T-helper 1 cell treated with Interleukin-12 subunit alpha and Interleukin-12 subunit beta and Interleukin-4 antibody, amounts not matched to agents 30 μg/mL and 1 μg/mL, for 36 hours (primary cell): Measurements from ENCODE around the gene SMIM5.

Experiments
- H3K27ac Mint-ChIP-seq: one replicate; pipeline ENCODE4 v1.8.0; 2021; ENCODE audit warnings: mild to moderate bottlenecking, mixed read lengths
- H3K27me3 Mint-ChIP-seq: one replicate; pipeline ENCODE4 v1.8.0; 2021; ENCODE audit warnings: low read depth, mixed read lengths
- H3K36me3 Mint-ChIP-seq: one replicate; pipeline ENCODE4 v1.8.0; 2021; ENCODE audit warnings: low read depth, mixed read lengths
- H3K4me1 Mint-ChIP-seq: one replicate; pipeline ENCODE4 v1.8.0; 2021; ENCODE audit warnings: low read depth, mixed read lengths
- H3K4me3 Mint-ChIP-seq: one replicate; pipeline ENCODE4 v1.8.0; 2021; ENCODE audit warnings: mild to moderate bottlenecking, moderate library complexity, mixed read lengths
- H3K9me3 Mint-ChIP-seq: one replicate; pipeline ENCODE4 v1.8.0; 2021; ENCODE audit warnings: mixed read lengths

SMIM5 gene

DNA sequence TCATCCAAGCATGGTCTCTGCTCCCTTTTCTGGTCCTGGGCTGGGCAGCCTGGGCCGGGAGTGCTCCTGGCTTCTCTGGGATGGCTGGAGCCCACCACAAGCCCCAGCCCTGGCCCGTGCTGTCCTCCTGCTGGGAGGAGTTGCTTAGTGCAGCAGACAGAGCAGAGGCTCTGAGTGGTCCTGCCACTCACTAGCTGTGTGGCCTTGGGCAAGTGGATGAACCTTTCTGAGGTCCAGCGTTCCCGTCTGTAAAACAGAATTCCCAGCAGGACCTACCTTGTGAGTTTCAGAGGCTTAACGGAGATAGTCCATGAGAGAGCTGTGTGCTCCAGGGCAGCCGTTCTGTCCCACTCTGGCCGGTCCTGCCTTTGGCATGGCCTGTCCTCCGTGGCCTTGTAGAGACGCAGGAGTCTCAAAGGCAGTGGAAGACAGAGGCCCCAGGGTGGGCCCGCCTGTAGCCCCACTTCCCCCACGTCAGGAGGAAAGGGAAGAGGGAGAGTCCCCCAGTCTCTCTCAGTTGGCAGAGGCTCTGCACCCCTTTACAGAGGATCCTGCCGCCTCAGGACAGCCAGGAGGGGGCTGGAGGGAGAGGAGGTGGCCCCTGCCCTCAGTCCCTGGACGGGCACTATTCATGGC is 37.8 kb upstream of the SMIM5 start:
- H3K9me3 Mint-ChIP-seq, result no peaks in the 10 kb centered on the region
- no peaks in the 10 kb centered on the region for H3K36me3 Mint-ChIP-seq
- no peak overlapping the region for H3K27ac Mint-ChIP-seq
- peaks cover 3% of the 10 kb centered on the region for H3K4me1 Mint-ChIP-seq
- H3K4me3 Mint-ChIP-seq, result no peak overlapping the region
- no peaks in the 10 kb centered on the region for H3K27me3 Mint-ChIP-seq

DNA sequence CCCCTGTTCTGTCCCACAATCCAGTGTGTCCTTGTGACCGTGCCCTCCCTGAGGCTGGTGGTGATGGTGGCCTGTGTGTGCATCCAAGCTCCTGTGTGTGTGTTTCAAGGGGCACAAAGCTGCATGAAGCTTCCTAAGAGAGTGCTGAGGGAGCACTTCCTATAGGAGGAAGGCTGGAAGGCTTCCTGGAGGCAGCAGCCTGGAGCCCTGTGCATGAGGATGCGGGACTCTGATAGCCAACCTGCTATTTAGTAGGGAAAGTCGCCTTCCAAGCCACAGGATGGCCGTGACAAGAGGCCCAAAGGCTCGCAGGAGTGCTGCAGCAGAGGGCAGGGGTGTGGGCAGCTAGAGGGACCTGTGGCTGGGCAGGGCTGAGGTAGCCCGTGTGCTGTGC is 37.3 kb upstream of the SMIM5 start:
- Mint-ChIP-seq H3K4me1 (peaks cover 2% of the 10 kb centered on the region), H3K9me3 (no peaks in the 10 kb centered on the region), H3K27me3 (no peaks in the 10 kb centered on the region), H3K36me3 (no peaks in the 10 kb centered on the region), H3K4me3 (no peak overlapping the region), H3K27ac (no peak overlapping the region)

DNA sequence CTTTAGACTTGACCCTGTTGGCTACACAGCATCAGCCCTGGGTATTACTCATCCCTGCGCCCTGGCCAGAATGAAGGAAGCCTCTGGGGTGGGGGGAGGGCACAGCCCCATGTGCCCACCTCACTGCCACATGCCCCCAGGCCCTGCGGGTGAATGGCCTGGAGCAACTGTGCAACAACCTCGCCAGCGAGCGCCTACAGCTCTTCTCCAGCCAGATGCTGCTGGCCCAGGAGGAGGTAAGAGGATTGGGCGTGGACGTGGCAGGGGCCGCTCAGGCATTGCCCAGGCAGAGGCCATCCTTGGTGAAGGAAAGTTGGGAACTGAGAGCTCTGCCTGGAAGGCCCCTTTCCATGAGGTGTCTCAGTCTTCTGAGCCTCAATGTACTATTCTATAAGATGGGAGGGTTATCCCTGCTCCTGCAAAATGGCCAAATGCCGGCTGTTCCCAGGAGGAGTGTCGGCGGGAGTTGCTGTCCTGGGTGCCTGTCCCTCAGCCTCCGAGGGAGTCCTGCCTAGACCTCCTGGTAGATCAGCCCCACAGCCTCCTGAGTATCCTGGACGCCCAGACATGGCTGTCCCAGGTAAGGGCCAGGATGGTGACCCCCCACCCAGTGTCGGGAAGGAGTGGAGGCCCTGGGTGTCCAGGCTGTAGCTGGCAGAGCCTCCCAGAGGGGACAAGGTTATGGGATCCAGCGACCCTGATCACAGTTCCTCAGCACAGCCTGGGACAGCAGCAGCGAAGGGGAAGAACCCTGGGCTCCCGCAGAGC is 36.7 kb upstream of the SMIM5 start:
- no peak overlapping the region for H3K27ac Mint-ChIP-seq
- no peaks in the 10 kb centered on the region for H3K27me3 Mint-ChIP-seq
- H3K9me3 Mint-ChIP-seq, result no peaks in the 10 kb centered on the region
- no peaks in the 10 kb centered on the region for H3K36me3 Mint-ChIP-seq
- peaks cover 3% of the 10 kb centered on the region for H3K4me1 Mint-ChIP-seq
- H3K4me3 Mint-ChIP-seq, result no peak overlapping the region

DNA sequence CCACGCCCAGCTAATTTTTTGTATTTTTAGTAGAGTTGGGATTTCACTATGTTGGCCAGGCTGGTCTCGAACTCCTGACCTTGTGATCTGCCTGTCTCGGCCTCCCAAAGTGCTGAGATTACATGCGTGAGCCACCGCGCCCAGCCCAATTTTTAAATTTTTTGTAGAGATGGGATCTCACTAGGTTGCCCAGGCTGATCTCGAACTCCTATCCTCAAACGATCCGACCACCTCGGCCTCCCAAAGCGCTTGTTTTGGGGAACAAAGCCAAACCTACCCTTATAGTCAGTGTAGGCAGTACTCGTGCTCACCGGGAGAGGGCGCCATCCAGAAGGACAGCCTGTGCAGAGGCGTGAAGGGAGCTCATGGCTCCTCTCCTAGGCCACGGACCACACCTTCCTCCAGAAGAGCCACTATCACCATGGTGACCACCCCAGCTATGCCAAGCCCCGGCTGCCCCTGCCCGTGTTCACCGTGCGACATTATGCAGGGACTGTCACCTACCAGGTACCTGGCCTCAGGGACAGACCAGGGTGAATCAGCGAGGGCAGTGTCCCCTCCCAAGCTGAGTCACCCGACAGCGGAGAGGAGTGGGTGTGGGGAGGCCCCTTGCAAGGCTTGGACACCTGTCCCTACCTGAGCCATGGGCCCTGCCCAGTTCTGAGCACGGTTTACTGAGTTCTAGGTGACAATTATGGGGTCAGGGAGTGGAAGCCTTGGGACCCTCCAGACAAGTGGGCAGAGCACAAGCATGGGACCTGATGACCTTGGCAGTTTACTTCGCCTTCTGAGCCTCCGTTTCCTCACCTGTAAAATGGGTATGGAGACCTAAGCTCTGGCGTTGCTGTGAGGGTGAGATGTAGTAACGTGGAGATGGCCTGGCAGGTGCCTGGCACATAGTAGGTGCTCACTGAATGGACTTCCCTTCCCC is 31.9 kb upstream of the SMIM5 start:
- no peak overlapping the region for H3K4me3 Mint-ChIP-seq
- no peaks in the 10 kb centered on the region for H3K36me3 Mint-ChIP-seq
- peaks cover 4% of the 10 kb centered on the region for H3K4me1 Mint-ChIP-seq
- H3K9me3 Mint-ChIP-seq, result no peaks in the 10 kb centered on the region
- H3K27ac Mint-ChIP-seq, result no peak overlapping the region
- H3K27me3 Mint-ChIP-seq, result no peaks in the 10 kb centered on the region

DNA sequence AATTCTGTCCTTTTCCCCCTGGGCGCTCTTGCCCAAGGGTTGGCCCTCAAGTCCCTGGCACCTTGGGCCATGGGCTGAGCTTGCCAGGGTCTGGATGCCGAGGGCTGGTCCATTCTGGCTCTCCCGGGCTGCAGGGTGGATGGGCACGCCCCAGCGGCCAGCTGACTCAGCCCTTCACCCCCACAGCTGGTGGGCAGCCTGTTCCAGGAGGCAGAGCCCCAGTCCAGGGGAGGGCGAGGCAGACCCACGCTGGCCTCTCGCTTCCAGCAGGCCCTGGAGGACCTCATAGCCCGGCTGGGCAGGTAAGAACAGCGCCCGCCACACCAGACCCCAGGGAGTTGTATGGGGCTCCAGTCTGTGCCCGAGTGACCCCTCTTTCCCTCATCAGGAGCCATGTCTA is 30.6 kb upstream of the SMIM5 start:
- H3K27me3 Mint-ChIP-seq, result no peaks in the 10 kb centered on the region
- no peaks in the 10 kb centered on the region for H3K9me3 Mint-ChIP-seq
- H3K4me3 Mint-ChIP-seq, result no peak overlapping the region
- no peak overlapping the region for H3K27ac Mint-ChIP-seq
- peaks cover 4% of the 10 kb centered on the region for H3K4me1 Mint-ChIP-seq
- no peaks in the 10 kb centered on the region for H3K36me3 Mint-ChIP-seq

DNA sequence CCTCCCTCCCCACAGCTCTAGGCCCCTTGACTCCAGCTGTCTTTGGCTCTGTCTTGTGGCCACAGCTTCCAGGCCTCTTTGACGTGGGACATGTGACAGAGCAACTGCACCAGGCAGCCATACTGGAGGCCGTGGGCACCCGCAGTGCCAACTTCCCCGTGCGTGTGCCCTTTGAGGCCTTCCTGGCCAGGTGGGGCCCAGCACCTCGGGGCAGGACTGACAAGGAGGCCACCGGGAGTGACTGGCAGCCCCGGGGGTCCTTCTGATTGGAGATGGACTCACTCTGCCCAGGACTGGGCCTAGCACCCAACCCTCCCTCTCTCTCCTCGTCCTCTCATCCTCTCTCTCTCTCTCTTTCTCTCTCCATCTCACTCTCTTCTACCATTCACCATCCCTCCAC is 30.1 kb upstream of the SMIM5 start:
- Mint-ChIP-seq H3K36me3 (no peaks in the 10 kb centered on the region), H3K9me3 (no peaks in the 10 kb centered on the region), H3K27ac (no peak overlapping the region), H3K4me1 (peaks cover 4% of the 10 kb centered on the region), H3K4me3 (no peak overlapping the region), H3K27me3 (no peaks in the 10 kb centered on the region)

DNA sequence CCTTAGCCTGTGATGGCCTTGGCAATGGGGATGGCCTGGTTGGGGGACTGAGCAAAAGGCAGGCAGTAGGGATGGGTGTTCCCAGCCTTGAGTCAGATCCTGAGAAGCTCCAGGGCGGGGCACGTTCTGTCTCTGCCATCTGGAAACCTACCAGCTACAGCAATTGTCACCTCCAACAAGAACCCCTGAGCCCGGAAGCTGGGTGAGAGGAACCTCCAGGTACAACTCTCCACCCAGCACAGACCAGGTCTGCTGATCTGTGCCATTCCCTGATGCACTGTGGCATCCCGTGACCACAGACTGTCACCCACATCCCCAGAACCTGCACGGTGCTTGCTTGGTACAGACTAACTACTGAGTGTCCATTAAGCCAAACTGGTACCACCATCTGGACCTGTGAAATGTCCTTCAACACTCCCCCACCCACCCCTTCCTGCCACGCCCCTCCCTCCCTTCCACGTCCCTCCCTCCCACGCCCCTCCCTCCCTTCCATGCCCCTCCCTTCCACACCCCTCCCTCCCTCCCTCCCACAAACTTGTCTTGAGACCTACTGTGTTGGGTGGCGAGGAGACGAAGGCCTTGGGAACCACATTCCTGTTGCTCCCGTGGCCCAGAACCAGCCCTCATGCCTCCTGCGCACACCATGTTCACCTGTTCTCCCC is 29.1 kb upstream of the SMIM5 start:
- H3K27me3 Mint-ChIP-seq, result no peaks in the 10 kb centered on the region
- H3K27ac Mint-ChIP-seq, result no peak overlapping the region

DNA sequence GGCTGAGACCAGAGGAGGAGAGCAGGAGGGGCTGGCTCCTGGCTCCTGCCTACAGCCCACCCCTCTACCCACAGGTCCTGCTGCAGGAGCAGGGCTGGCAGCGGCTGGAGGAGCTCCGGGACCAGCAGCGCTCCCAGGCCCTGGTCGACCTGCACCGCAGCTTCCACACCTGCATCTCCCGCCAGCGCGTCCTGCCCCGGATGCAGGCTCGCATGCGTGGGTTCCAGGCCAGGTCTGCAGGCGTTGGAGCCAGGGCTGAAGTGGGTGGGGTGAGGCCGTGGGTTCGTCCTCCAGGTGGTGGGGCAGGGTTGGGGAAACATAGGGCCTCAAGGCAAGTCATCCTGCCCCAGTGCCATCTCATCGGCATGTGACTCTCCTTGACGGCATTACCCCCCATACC is 27.4 kb upstream of the SMIM5 start:
- Mint-ChIP-seq H3K27me3 (no peaks in the 10 kb centered on the region), H3K36me3 (no peaks in the 10 kb centered on the region), H3K4me3 (no peak overlapping the region), H3K9me3 (no peaks in the 10 kb centered on the region), H3K27ac (no peak overlapping the region), H3K4me1 (peaks cover 4% of the 10 kb centered on the region)

More for the DNA sequence above, 29.1 kb upstream of the SMIM5 start:
- Mint-ChIP-seq H3K9me3 (no peaks in the 10 kb centered on the region), H3K4me3 (no peak overlapping the region), H3K4me1 (peaks cover 4% of the 10 kb centered on the region), H3K36me3 (no peaks in the 10 kb centered on the region)

DNA sequence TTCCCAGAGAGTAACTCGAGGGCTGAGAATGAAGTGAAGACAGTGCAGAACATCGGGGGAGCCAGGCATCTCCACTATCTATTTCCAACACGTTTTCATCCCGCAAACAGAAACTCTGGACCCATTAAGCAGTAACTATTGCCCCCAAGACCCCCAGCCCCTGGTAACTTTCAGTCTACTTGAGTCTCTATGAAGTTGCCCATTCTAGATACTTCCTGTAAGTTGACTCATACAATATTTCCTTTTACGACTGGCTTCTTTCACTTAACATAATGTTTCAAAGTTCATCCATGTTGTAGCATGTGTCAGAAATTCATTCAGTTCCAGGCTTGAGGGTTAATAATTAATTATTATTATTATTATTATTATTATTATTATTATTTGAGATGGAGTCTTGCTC is 26.1 kb upstream of the SMIM5 start:
- Mint-ChIP-seq H3K27ac (no peak overlapping the region), H3K27me3 (no peaks in the 10 kb centered on the region), H3K36me3 (no peaks in the 10 kb centered on the region), H3K4me1 (peaks cover 2% of the 10 kb centered on the region), H3K4me3 (no peak overlapping the region), H3K9me3 (no peaks in the 10 kb centered on the region)

DNA sequence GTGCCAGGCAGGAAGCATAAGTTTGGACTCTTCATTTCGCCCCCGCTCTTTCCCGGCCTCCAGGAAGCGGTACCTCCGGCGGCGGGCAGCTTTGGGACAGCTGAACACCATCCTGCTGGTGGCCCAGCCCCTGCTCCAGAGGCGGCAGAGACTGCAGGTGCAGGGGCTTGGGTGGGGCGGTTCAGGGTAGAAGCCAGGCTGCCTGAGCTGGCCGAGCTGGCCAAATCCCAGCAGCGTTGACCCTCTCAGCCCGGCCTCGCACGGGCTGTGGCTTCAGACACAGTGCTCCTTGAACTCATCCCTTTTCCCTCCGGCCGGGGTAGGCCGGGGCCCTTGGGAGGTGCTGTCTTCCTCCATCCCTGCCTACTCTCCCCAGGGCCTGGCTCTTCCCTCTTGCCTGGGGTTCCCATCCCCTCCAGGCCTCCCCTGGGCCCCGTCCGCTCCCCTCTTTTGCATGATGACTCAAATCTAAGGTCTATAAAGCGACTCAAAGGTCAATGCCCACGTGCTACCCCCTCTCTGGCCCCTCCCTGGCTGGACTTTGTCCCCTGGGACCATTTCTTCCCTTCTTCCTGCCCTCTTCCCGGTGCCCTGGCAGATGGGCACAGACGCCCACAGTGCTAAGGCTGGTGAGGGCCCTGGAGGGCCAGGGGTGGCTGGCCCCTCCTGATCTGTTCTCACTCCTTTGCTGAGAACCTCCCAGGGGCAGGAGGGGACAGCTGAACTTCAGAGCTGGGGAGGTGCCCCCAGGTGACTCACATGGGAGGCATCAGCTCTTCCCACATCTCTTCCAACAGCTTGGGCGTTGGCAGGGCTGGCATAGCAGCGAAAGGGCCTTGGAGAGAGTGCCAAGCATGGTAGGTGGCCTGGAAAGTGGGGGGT is 22.9 kb upstream of the SMIM5 start:
- no peaks in the 10 kb centered on the region for H3K4me1 Mint-ChIP-seq
- H3K27me3 Mint-ChIP-seq, result no peaks in the 10 kb centered on the region
- H3K27ac Mint-ChIP-seq, result no peak overlapping the region
- H3K9me3 Mint-ChIP-seq, result no peaks in the 10 kb centered on the region
- H3K36me3 Mint-ChIP-seq, result no peaks in the 10 kb centered on the region
- H3K4me3 Mint-ChIP-seq, result no peak overlapping the region

DNA sequence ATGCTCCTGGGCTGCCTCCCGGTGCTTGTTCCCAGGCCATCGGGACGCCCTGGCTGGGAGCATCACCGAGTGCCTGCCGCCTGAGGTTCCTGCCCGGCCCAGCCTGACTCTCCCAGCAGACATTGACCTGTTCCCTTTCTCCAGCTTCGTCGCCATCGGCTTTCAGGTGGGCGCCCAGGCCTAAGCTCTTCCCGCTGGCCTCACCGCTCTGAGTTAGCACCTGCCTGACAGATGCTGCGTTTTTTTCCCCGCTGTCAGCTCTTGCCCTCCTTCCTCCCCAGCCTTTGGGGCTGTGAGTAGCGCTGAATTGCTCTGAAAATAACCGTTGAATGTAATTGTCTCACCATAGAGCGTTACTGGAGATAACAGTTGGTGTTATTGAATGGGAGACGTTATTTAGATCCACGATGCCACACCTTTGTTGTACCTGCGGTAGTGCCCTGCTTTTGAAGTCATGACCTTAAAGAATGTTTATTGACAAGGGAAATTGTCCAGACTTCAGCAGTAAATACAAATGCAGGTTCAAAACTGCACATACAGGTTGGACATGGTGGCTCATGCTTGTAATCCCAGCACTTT is 21.3 kb upstream of the SMIM5 start:
- H3K4me1 Mint-ChIP-seq, result no peaks in the 10 kb centered on the region
- H3K27me3 Mint-ChIP-seq, result no peaks in the 10 kb centered on the region
- H3K9me3 Mint-ChIP-seq, result no peaks in the 10 kb centered on the region
- H3K36me3 Mint-ChIP-seq, result no peaks in the 10 kb centered on the region
- no peak overlapping the region for H3K27ac Mint-ChIP-seq
- no peak overlapping the region for H3K4me3 Mint-ChIP-seq

DNA sequence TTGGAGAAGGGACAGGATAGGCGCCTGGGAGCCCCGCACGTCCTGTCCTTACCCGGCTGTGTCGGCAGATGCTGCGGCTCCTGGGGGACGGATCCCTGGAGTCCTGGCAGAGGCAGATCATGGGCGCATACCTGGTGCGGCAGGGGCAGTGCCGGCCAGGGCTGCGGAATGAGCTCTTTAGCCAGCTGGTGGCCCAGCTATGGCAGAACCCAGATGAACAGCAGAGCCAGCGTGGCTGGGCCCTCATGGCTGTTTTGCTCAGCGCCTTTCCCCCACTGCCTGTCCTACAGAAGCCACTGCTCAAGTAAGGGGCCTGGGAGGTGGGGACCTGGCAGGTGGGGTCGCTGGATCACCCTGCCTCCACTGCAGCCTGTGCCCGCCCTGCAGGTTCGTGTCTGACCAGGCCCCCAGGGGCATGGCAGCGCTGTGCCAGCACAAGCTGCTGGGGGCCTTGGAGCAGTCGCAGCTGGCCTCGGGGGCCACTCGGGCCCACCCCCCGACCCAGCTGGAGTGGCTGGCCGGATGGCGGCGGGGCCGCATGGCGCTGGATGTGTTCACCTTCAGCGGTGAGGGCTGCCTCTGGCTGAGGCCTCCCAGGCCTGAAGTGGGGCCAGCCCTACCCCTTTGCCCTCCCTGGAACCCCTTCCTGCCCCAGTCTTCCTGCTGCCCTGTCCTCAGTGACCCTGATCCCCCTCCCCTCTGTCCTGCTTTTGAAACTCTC is 20.2 kb upstream of the SMIM5 start:
- no peaks in the 10 kb centered on the region for H3K9me3 Mint-ChIP-seq

DNA sequence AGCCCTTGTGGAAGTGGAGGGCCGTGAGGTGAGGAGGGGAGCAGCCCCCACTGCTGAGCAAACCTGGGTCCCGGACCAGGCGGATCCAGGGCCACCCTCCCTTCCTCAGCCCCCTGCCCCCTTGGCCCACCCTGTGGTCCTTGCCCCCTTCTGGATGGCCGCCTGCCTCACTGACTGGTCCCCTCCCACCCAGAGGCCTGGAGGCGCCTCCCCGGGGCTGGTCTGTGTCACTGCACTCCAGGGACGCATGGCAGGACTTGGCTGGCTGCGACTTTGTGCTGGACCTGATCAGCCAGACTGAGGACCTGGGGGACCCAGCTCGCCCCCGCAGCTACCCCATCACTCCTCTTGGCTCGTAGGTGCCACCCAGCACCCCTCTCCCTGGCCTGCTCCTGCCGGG is 19.2 kb upstream of the SMIM5 start:
- H3K27ac Mint-ChIP-seq, result no peak overlapping the region
- no peaks in the 10 kb centered on the region for H3K4me1 Mint-ChIP-seq
- no peak overlapping the region for H3K4me3 Mint-ChIP-seq
- no peaks in the 10 kb centered on the region for H3K9me3 Mint-ChIP-seq
- H3K36me3 Mint-ChIP-seq, result no peaks in the 10 kb centered on the region
- no peaks in the 10 kb centered on the region for H3K27me3 Mint-ChIP-seq

More for the DNA sequence above, 20.2 kb upstream of the SMIM5 start:
- Mint-ChIP-seq H3K27ac (no peak overlapping the region), H3K36me3 (no peaks in the 10 kb centered on the region), H3K4me3 (no peak overlapping the region), H3K4me1 (no peaks in the 10 kb centered on the region), H3K27me3 (no peaks in the 10 kb centered on the region)
